ENCODE data around the gene HDAC4.

GRCh38 chr2:239066597-239066996 is 334.2 kb downstream of the HDAC4 start:
- TF ChIP-seq, protein P1, sequence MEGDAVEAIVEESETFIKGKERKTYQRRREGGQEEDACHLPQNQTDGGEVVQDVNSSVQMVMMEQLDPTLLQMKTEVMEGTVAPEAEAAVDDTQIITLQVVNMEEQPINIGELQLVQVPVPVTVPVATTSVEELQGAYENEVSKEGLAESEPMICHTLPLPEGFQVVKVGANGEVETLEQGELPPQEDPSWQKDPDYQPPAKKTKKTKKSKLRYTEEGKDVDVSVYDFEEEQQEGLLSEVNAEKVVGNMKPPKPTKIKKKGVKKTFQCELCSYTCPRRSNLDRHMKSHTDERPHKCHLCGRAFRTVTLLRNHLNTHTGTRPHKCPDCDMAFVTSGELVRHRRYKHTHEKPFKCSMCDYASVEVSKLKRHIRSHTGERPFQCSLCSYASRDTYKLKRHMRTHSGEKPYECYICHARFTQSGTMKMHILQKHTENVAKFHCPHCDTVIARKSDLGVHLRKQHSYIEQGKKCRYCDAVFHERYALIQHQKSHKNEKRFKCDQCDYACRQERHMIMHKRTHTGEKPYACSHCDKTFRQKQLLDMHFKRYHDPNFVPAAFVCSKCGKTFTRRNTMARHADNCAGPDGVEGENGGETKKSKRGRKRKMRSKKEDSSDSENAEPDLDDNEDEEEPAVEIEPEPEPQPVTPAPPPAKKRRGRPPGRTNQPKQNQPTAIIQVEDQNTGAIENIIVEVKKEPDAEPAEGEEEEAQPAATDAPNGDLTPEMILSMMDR (IDR thresholded peaks at IDR 0.05): no peak
- TF ChIP-seq TCF7L2 (IDR thresholded peaks at IDR 0.05; ENCODE audit: low read depth, low read length): no peak
- no peak for TF ChIP-seq POLR2AphosphoS5 (IDR thresholded peaks at IDR 0.05; ENCODE audit: low read depth, low read length)
- TF ChIP-seq, protein P2, sequence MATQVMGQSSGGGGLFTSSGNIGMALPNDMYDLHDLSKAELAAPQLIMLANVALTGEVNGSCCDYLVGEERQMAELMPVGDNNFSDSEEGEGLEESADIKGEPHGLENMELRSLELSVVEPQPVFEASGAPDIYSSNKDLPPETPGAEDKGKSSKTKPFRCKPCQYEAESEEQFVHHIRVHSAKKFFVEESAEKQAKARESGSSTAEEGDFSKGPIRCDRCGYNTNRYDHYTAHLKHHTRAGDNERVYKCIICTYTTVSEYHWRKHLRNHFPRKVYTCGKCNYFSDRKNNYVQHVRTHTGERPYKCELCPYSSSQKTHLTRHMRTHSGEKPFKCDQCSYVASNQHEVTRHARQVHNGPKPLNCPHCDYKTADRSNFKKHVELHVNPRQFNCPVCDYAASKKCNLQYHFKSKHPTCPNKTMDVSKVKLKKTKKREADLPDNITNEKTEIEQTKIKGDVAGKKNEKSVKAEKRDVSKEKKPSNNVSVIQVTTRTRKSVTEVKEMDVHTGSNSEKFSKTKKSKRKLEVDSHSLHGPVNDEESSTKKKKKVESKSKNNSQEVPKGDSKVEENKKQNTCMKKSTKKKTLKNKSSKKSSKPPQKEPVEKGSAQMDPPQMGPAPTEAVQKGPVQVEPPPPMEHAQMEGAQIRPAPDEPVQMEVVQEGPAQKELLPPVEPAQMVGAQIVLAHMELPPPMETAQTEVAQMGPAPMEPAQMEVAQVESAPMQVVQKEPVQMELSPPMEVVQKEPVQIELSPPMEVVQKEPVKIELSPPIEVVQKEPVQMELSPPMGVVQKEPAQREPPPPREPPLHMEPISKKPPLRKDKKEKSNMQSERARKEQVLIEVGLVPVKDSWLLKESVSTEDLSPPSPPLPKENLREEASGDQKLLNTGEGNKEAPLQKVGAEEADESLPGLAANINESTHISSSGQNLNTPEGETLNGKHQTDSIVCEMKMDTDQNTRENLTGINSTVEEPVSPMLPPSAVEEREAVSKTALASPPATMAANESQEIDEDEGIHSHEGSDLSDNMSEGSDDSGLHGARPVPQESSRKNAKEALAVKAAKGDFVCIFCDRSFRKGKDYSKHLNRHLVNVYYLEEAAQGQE (IDR thresholded peaks at IDR 0.05; ENCODE audit: insufficient read depth in 1 of 2, low read depth in 2 of 2, low read length in 1 of 2): no peak
